ENCODE data around the gene ACAA2.

The ACAA2 gene

DNA sequence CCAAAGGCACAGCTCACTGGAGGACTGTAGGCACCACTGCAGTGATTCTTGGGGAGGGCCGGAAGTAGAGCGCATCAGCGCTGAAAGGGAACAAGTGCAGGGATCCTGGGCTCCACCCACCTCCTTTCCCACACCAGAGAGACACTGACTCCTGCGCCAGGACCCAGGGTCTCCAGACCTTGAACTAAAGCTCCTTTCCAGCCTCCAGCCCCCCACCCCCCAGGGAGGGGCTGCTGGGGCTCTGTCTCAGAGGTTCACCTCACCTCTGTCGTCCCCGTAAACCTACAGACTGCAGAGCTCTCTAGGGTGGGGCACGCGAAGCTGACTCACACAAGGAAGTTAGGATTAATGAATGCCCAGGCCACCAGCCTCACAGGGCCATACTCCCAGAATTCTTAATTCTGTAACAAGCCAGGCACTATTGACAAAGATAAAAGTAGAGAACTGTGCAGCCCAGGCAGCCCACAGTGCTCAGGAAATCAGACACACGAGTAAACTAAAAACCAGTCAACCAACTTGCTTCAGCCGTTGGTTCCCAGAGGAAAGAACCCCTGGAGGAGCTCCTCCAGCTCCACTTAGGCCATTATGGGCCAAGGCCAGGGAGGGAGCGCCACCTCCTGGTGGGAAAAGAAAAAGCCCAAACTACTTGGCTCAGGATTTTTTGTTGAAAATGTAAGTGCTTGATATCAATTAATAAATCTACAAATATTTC, 45.1 kb upstream of the ACAA2 start:
- H3K27ac ChIP-seq = no peak overlapping the region
- no peaks in the 10 kb centered on the region for H3K9me3 ChIP-seq
- H3K4me1 ChIP-seq (ENCODE audit: control insufficient read depth in 1 of 2, insufficient read depth in 1 of 2, low read depth in 1 of 2, low read length in 1 of 2) = no peaks in the 10 kb centered on the region
- TF ChIP-seq, protein P1, sequence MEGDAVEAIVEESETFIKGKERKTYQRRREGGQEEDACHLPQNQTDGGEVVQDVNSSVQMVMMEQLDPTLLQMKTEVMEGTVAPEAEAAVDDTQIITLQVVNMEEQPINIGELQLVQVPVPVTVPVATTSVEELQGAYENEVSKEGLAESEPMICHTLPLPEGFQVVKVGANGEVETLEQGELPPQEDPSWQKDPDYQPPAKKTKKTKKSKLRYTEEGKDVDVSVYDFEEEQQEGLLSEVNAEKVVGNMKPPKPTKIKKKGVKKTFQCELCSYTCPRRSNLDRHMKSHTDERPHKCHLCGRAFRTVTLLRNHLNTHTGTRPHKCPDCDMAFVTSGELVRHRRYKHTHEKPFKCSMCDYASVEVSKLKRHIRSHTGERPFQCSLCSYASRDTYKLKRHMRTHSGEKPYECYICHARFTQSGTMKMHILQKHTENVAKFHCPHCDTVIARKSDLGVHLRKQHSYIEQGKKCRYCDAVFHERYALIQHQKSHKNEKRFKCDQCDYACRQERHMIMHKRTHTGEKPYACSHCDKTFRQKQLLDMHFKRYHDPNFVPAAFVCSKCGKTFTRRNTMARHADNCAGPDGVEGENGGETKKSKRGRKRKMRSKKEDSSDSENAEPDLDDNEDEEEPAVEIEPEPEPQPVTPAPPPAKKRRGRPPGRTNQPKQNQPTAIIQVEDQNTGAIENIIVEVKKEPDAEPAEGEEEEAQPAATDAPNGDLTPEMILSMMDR (IDR thresholded peaks at IDR 0.05) = peak; percentile 28
- H3K27me3 ChIP-seq = no peaks in the 10 kb centered on the region
- no peaks in the 10 kb centered on the region for H3K36me3 ChIP-seq
- H3K4me3 ChIP-seq (ENCODE audit: low read depth in 1 of 2, low read length in 1 of 2) = no peak overlapping the region

DNA sequence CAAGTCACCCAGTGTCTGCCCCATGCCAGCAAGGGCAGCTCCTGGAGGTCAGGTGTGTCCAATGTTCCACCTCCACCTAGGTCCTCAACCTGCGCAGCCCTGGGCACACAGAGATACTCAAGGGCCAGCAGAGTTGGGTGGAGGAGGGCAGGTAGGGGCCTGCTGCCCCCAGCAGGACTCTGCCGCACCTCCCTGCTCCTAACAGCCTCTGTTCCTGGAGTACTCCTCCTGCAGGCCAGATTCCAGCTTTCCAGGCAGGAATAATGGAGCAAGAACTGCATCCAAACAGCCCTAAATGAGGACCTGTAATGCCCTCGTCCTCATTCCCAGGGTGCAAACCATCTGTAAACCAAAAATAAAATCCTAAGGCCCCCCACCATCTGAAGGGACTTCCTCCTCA, 44.4 kb upstream of the ACAA2 start:
- no peaks in the 10 kb centered on the region for H3K4me1 ChIP-seq (ENCODE audit: control insufficient read depth in 1 of 2, insufficient read depth in 1 of 2, low read depth in 1 of 2, low read length in 1 of 2)
- no peak overlapping the region for H3K27ac ChIP-seq
- no peaks in the 10 kb centered on the region for H3K9me3 ChIP-seq
- TF ChIP-seq, protein P1 (IDR thresholded peaks at IDR 0.05) = no peak
- H3K36me3 ChIP-seq = no peaks in the 10 kb centered on the region
- no peak overlapping the region for H3K4me3 ChIP-seq (ENCODE audit: low read depth in 1 of 2, low read length in 1 of 2)
- H3K27me3 ChIP-seq = no peaks in the 10 kb centered on the region

DNA sequence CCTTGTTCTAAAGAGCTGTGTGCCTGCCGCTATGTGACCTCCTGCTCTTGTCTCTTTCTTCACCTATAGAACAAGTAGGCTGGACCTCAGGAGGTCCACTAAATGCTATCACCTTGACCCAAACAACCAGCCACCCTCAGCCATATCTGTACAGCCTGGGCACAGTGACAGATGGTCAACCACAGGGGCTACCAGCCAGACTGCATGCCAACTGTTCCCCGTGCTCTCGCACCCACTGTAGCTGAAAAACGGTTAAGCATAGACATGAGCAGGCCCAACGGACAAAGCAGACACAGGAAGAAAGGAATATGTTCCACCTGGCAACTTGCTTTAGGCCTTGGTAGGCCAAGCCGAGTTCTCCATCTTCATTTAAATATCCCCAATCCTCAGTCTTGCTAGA, 43.2 kb upstream of the ACAA2 start:
- Histone ChIP-seq H3K27ac (no peak overlapping the region), H3K36me3 (no peaks in the 10 kb centered on the region), H3K9me3 (no peaks in the 10 kb centered on the region), H3K4me3 (ENCODE audit: low read depth in 1 of 2, low read length in 1 of 2) (no peak overlapping the region), H3K27me3 (no peaks in the 10 kb centered on the region), H3K4me1 (ENCODE audit: control insufficient read depth in 1 of 2, insufficient read depth in 1 of 2, low read depth in 1 of 2, low read length in 1 of 2) (no peaks in the 10 kb centered on the region)
- TF ChIP-seq, protein P1 (IDR thresholded peaks at IDR 0.05) = no peak

DNA sequence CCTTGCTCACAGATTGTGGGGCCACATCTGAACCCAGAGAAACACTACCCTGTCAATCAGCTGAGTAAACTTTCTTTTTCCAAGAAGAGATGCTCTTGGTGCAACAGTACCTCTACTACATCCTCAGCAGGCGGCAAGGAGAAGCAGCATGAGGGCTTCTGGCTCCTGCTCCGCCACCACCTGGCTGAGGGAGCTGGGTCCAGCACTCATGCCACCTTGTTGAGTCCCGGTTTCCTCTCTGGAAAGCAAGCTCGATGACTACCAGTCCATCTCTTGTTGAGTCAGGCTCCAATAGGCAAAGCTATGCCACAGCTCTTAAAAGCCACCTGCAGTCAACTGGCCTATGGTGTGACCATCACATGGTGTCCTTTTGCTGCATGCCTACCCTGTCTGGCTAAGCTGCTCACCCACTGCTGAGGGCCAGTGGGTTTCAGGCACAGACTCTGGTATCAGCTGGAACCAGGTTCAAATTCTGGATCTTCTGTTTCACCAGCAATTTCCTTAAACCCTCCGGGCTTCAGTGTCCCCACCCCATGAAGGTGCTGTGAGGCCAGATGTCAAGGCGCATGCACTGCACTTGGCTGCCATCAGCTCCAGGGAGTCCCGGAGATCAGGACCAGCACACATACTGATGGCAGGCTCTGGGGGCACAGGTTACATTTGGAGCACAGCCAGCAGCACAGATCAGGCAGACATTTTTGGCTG, 42.5 kb upstream of the ACAA2 start:
- H3K9me3 ChIP-seq = no peaks in the 10 kb centered on the region
- H3K27ac ChIP-seq = no peak overlapping the region
- TF ChIP-seq, protein P1 (IDR thresholded peaks at IDR 0.05) = no peak
- H3K36me3 ChIP-seq = no peaks in the 10 kb centered on the region
- no peak overlapping the region for H3K4me3 ChIP-seq (ENCODE audit: low read depth in 1 of 2, low read length in 1 of 2)
- no peaks in the 10 kb centered on the region for H3K27me3 ChIP-seq
- H3K4me1 ChIP-seq (ENCODE audit: control insufficient read depth in 1 of 2, insufficient read depth in 1 of 2, low read depth in 1 of 2, low read length in 1 of 2) = no peaks in the 10 kb centered on the region

DNA sequence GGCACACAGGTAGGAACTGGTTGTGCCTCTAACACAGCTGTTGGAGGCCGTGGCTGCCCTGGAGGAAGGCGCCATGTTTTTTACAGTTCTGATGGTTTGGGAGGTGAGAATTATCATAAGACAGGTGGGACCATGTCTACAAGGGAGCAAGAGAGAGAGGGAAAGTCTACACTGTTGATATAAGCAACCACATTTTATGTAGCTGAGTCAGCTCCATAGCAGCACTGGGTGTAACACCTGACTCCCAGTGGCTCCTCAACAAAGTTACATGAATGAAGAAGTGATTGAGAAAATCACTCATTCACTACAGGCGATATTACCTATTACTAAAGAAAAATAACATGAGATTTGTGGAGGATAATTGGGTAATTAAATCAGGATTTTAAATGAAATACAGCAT, 41.3 kb upstream of the ACAA2 start:
- no peak overlapping the region for H3K4me3 ChIP-seq (ENCODE audit: low read depth in 1 of 2, low read length in 1 of 2)
- peaks cover 2% of the 10 kb centered on the region for H3K27me3 ChIP-seq
- no peaks in the 10 kb centered on the region for H3K4me1 ChIP-seq (ENCODE audit: control insufficient read depth in 1 of 2, insufficient read depth in 1 of 2, low read depth in 1 of 2, low read length in 1 of 2)
- no peak overlapping the region for H3K27ac ChIP-seq
- TF ChIP-seq, protein P1 (IDR thresholded peaks at IDR 0.05) = no peak
- H3K9me3 ChIP-seq = no peaks in the 10 kb centered on the region
- H3K36me3 ChIP-seq = no peaks in the 10 kb centered on the region

Measured in neutrophil (primary cell).